Occipital lobe (tissue), 3 donors: ENCODE data around the gene LIMS1. TPM values are rescaled to one million over a fixed set of nuclear protein-coding genes. Genes with fewer than 3 reads are reported as not detected.
A peak's percentile ranks its signal among the peaks of the same experiment; 100 is the strongest.
"Not testable (repeated sequence)": the region's sequence is repeated elsewhere in the genome, so short reads cannot be mapped to it uniquely, and the experiment has no call there.

Experiments
- DNase-seq: peaks from one replicate; lab custom pipeline; 2025; lab: John Stamatoyannopoulos, UW
- small RNA-seq: library from RNA; depleted of rRNA; stranded (forward); fragments of <200 nt; gene quantifications from one replicate; pipeline ENCODE3, GENCODE V24; 2014
- total RNA-seq: library from RNA; depleted of rRNA; stranded (reverse); fragments of >200 nt; gene quantifications from one replicate; pipeline ENCODE4 v1.2.3, GENCODE V29; 2014

Gene LIMS1
- total RNA-seq, 1 donor from 2014 or later: 18.1 TPM

DNA sequence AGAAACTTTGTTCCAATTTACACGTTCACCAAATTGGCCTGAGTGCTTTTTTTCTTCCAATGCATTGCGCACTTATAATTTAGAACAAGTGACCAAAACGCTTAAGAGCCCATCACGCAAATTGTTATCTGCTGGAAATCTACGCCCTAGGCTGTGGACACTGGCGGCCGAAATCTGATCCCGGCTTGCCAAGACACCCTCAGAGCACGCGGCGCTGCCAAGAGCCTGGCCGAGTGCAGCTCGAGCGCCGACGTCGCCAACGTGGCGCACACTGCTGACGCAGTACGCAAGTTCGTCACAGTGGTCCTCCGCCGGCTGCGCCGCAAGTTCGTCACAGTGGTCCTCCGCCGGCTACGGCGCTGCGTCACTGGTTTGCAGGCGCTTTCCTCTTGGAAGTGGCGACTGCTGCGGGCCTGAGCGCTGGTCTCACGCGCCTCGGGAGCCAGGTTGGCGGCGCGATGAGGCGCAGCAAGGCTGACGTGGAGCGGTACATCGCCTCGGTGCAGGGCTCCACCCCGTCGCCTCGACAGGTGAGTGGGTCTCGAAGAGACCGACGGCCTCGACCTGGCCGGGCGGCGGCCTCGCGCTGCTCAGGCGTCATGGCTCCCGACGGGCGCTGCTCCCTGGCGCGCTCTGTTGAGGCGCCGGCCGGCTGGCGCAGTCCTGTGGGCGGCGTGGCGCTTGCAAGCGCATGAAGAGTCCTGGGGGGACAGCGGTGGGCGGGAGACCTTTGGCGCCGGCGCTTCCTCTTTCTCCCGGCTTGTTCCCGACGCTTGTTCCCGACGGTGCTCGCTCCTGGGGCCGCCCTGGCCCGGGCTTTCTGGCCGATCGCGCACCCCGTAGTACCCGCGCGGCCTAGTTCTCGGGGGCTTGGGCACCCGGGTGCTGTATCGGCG is 185.1 kb downstream of the LIMS1 start, which contains the start of gene RANBP2:
TSS of gene RANBP2 (plus strand) at position 334 of the 896 bp plus-strand sequence. CDS start at position 459, 125 bp downstream.
- peak; percentile 91 for DNase-seq

DNA sequence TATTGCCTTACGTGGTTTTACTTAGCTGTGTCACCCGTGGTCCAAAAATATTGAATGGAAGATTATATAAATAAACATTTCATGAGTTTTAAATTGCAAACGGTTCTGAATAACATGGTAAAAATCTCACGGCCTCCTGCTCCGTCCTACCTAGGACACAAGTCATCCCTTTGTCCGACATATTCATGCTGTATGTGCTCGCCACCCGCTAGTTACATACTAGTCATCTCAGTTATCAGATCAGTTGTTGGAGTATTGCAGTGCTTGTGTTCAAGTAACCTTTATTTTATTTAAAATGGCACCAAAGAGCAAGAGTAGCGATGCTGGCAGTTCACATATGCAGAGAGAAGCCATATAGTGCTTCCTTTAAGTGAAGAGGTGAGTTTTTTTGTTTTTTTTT is 191.8 kb downstream of the LIMS1 start:
- not testable (repeated sequence) for DNase-seq

DNA sequence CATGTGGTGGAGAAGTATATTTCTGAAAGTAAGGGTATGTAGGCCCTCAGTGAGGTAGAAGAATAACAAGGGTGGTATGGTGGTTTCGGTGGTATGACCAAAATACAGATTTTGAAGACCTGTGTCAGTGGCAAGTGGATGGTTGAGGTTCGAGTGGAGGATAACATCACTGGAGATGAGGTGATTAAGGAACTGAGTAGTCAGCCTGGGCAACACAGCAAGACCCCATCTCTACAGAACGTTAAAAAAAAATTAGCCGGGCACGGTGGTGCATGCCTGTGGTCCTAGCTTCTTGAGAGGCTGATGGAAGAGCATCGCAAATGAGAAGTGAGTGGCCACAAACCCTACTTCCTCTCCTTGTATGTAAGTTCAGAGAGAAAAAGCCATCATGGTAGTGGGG is 200.4 kb downstream of the LIMS1 start:
- not testable (repeated sequence) for DNase-seq

Small RNA genes within 50 kb of the gene (small RNA-seq; reads per million reads assigned to genes)
- not detected for gene AC010095.1

Other genes with a start within 250 kb of the LIMS1 start
- gene SULT1C2, start 245.6 kb upstream of the LIMS1 start, total RNA-seq: 0.62 TPM
- 6.6 TPM for gene SULT1C4, start 156.5 kb upstream of the LIMS1 start, total RNA-seq
- 31.4 TPM for gene GCC2, start 85.3 kb upstream of the LIMS1 start, total RNA-seq
- 99.8 TPM for gene RANBP2, start 185.0 kb downstream of the LIMS1 start, total RNA-seq